ENCODE measurements around the gene DENND1B.

GRCh38 chr1:197774466-197775281 is 606 bp downstream of the DENND1B start:
- TF ChIP-seq CTCF (IDR thresholded peaks at IDR 0.05) (no peak), JUND (IDR thresholded peaks at IDR 0.05) (no peak), POLR2AphosphoS5 (IDR thresholded peaks at IDR 0.05; ENCODE audit: low read depth, low read length) (no peak), MAX (IDR thresholded peaks at IDR 0.05; ENCODE audit: low read depth) (no peak; the same call in 1 of the 2 replicates), RCOR1 (IDR thresholded peaks at IDR 0.05; ENCODE audit: low read length) (no peak)
